AG09309 (cell line): ENCODE data around the gene TRIM63.

ENCODE experiments used
- DNase-seq: peaks from one replicate; pipeline ENCODE4 v3.0.0-alpha.2; 2010; ENCODE audit warnings: low read depth
- H3K4me3 ChIP-seq: 2 replicates; pipeline ENCODE4 v1.5.1; 2011; ENCODE audit warnings: mild to moderate bottlenecking, low read depth, low read length, moderate library complexity; ENCODE audit not compliant: control insufficient read depth
- TF ChIP-seq, protein P1 (sequence below): IDR thresholded peaks from 2 replicates; pipeline ENCODE4 v1.5.1; 2011; ENCODE audit warnings: mild to moderate bottlenecking, low read depth, low read length, inconsistent platforms; ENCODE audit not compliant: insufficient read depth, control insufficient read depth; ENCODE audit errors: missing control alignments

TRIM63 gene

DNA sequence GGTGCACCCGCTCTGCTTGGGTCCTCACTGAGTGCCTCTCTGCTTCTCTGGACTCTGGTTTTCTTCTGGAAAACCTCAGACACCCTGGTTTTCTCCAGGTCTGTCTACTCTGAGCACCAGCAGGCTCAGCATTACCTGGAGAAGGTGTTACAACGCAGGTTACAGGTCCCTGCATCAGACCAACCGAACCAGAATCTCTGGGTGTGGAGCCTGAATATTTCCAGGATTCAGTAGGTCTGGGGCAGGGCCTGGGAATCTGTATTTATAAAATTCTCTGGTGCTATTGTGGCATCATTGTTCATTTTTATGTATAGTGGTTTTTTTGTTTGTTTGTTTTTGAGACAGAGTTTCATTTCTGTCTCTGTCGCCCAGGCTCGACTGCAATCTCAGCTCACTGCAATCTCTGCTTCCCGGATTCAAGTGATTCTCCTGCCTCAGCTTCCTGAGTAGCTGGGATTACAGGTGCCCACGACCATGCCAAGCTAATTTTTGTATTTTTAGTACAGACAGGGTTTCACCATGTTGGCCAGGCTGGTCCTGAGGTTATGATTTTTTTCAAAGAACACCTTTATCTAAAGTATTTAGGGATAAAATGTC lies 20.1 kb downstream of the TRIM63 start:
- TF ChIP-seq, protein P1, sequence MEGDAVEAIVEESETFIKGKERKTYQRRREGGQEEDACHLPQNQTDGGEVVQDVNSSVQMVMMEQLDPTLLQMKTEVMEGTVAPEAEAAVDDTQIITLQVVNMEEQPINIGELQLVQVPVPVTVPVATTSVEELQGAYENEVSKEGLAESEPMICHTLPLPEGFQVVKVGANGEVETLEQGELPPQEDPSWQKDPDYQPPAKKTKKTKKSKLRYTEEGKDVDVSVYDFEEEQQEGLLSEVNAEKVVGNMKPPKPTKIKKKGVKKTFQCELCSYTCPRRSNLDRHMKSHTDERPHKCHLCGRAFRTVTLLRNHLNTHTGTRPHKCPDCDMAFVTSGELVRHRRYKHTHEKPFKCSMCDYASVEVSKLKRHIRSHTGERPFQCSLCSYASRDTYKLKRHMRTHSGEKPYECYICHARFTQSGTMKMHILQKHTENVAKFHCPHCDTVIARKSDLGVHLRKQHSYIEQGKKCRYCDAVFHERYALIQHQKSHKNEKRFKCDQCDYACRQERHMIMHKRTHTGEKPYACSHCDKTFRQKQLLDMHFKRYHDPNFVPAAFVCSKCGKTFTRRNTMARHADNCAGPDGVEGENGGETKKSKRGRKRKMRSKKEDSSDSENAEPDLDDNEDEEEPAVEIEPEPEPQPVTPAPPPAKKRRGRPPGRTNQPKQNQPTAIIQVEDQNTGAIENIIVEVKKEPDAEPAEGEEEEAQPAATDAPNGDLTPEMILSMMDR, result no peak
- H3K4me3 ChIP-seq, result no peak overlapping the region
- no peak for DNase-seq

DNA sequence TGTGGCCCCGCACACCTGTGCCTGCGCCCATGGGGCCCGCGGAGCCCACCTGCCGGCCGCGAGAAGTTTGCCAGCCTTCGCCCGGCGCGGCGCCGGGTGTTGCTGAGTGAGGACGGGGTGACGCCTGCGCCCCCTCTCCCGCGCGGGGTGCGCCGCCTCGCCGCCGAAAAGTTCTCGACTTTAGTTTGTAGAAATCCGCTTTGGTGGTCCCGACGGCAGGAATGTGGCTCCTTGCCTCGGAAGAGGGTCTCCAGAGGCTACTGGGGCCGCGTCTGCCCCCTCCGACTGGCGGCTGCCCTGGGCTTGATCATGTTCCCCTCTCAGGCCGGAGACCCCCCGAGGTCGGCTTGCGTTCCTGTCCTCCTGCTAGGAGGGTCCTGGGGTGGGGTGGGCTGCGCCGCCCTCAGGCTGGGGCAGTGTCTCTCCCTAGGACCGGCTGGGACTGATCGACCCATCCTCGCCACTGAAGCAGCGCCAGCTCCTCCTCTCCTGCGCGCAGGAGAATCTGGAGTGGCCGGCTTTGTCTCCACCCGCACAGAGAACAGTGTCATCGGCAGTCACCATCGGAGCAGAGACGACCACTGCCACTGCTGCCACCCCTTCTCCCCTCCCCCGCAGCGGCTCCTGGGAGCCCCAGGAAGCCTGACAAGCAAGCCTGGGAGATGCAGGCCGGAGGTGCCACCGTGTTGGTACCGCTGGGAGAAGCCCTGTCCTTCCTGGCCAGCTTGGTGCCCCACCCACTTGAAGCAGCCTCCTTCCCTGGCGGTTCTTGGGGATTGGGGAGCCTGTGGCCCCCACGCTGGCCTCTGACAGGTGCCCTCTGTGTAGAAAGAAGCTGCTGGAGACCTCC lies 21.0 kb downstream of the TRIM63 start:
- TF ChIP-seq, protein P1, result no peak
- no peak overlapping the region for H3K4me3 ChIP-seq

DNA sequence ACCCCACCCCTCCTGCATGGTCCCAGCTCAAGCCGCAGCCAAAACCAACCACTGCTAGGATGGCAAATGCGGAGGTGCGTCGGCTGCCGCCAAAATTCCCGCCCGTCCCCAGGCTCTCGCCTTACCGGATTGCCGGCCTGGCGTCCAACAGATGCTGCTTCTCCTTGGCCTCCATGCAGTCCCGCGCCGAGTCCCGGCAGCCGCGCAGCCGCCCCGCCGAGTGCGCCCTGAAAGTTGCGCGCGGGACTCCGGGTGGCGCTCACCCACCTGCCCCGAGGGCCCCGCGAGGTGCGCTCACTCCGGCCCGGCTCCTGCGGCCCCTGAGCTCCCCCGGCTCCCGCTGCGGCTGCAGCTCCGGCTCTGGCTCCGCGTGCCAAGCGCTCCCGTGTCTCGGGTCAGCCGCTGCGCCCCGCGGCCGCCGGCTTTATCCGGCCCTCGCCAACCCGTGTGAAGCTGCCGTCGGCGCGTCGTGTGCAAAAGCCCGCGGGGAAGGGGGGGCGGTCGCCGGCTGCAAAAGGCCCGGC lies 21.6 kb downstream of the TRIM63 start, which contains the start of gene SLC30A2:
SLC30A2 (minus strand) TSS at position 397 of the 524 bp plus-strand sequence; CDS start at position 175, 222 bp downstream.
- TF ChIP-seq, protein P1, result no peak
- DNase-seq, result no peak
- no peak within 1 kb of the TSS for H3K4me3 ChIP-seq

More for the DNA sequence above, 21.0 kb downstream of the TRIM63 start:
- DNase-seq, result no peak

DNA sequence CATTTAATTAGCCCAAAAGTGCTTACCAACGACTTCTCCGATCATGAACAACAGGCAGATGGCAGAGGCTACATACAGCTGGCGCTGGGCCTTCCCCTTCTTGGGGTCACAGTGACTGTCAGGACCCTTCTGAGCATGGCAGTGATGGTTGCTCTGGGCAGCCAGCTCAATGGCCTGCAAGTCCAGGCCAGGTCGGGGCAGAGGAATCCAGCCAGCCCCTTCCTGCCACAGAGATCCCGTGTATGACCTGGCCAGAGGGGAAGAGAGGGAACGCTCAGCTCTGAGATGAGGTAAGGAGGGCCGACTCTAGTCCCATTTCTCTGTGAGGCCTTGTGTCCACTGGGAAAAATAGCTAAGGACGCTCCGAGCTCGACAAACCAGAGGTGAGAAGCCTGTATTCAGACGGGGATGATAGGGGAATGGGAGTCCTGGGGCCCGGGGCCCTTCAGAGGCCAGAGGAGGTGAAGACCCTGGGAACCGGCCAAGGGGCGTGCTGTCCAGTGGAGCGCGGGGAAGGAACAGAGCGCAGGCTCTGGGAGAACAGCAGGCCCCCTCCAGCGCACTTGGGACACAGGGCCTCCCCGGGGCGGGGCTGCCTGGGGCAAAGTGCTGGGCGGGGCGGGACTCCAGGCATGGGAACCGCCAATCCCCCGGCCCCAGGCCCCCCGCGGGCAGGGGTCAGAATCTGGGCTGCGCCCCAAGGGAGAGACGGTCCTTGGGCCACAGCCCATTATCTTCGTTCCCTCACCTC lies 22.3 kb downstream of the TRIM63 start:
- no peak for DNase-seq
- TF ChIP-seq, protein P1, result no peak
- no peak overlapping the region for H3K4me3 ChIP-seq

DNA sequence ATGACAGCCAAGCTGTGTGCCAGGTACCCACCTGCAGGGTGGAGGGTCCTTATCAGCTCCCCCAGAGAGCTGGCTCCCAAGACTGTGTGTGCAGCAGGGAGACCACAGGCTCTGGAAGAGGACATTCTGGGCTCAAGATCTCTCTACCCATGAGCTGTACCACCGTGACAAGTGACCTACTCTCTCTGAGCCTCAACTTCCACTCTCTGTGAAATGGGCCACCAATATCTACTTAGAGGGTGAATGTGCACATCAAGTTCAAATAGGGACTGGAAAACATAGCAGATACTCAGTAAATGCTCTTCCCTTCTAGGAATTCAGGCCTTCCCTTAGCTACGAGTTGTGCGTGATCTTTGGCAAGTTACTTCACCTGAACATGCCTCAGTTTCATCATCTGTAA lies 23.0 kb downstream of the TRIM63 start:
- no peak for DNase-seq
- no peak overlapping the region for H3K4me3 ChIP-seq
- TF ChIP-seq, protein P1, result no peak

DNA sequence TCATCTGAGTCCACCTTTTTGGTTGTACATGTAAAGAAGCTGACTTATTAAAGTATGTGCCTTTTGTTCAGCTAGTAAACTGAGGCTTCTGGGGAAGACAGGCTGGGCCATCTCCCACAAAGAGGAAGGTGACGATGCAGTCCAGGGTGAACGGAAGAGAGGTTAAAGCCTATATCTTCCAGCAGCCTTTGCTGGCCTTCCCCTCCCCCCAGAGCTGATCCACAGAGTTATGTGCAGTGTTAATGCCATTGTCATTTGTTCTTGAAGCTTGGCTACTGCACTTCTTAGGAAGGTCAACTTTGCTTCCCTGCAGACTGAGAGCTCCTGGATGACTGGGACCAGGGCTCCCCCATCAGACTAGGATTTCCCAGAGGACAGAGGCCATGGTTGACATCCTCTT lies 23.7 kb downstream of the TRIM63 start:
- no peak overlapping the region for H3K4me3 ChIP-seq
- TF ChIP-seq, protein P1, result no peak
- no peak for DNase-seq
